ENCODE data around the gene SMYD4.
"Not testable (repeated sequence)": the region's sequence is repeated elsewhere in the genome, so short reads cannot be mapped to it uniquely, and the experiment has no call there.

The SMYD4 gene

DNA sequence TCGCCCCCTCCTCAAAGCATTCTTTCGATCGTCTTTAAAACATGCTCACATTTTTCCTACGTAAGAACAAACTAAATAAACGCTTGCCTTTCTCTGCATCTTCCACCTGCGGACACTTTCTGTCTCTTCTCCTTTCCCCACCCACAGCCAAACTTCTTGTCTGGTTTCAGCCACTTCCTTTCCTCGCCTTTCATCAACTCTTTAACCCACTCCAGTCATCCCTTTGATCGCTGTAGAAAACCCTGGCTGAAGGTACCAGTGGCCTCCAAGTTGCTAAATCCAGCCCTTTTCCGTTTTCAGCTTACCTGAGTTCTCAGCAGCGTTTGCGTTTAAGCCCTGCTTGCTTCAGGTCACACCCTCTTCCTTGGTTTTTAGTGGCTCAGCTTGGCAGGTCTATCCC is 586 bp upstream of the SMYD4 start:
- DNase-seq (ENCODE audit: low read depth), result no peak

DNA sequence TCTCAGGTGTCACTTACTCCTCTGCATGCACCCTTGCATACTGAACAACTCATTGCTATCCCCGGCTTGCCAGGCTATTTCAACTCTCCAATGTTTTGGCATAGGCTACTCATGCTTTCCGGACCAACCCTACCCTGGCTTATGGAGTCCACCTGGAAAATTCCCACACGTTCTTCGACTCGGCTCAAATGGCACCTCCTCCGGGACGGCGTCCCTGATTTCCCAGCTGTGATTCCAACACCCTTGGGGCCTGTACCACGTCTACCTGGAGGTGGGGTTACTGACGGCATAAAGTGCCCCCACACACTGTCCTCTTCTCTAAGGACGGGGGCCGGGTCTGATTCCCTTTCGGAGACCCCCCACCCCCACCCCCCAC is 498 bp downstream of the SMYD4 start:
- DNase-seq (ENCODE audit: low read depth), result no peak

DNA sequence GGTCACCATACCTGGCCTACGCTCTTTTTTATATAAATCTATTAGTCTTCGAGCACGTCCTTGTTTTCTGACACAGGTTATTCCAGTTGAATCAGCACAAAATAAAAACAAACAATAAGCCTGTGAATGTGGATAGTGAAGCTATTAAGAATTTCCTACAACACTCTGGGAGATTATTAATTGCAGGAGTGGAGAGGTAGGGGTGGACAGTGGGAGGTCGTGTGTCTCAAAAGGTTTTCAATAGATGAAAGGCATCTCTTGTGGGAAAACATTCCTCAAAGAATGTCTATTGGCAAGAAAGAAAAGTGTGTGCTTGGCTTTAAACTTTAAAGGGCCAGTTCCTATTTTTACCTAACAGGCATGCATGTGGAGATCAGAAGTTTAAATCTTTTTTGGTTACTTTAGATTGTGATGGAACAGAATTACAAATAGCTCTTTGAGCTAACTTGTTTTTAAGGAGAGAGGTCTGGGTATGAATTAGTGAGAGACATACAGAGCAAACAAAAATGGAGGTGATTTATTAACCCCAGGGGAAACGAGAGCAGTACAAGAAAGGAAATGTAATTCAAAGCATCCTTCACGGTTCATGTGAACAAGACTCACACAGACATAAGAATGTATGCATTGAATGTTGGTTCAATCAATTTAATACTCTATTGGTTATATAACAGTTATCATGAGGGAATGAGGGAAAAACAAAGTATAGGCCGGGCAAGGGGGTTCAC is 9.0 kb downstream of the SMYD4 start:
- no peak for DNase-seq (ENCODE audit: low read depth)

DNA sequence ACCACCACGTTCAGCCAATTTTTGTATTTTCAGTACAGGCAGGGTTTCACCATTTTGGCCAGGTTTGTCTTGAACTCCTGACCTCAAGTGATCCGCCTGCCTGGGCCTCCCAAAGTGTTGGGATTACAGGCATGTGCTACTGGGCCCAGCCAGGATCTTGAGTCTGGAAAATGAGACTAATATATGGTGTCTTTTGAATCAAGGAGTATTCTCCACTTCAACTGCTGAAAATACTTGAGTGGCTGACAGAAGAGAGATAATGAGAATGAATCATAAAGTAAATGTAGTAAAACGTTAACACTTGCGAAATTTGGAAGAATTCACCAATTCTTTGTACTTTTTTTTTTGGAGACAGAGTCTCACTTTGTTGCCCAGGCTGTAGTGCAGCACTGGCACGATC is 16.6 kb downstream of the SMYD4 start:
- DNase-seq (ENCODE audit: low read depth), result no peak

GRCh38 chr17:1810450-1811103 is 19.1 kb downstream of the SMYD4 start:
- DNase-seq (ENCODE audit: low read depth), result no peak

- not testable (repeated sequence) for DNase-seq (ENCODE audit: low read depth)
Observed at GRCh38 chr17:1809815-1810214, 19.9 kb downstream of the SMYD4 start.

- DNase-seq (ENCODE audit: low read depth), result no peak
Observed at GRCh38 chr17:1808644-1809043, 21.1 kb downstream of the SMYD4 start.

- DNase-seq (ENCODE audit: low read depth), result no peak
Observed at GRCh38 chr17:1807890-1808289, 21.8 kb downstream of the SMYD4 start.

DNA sequence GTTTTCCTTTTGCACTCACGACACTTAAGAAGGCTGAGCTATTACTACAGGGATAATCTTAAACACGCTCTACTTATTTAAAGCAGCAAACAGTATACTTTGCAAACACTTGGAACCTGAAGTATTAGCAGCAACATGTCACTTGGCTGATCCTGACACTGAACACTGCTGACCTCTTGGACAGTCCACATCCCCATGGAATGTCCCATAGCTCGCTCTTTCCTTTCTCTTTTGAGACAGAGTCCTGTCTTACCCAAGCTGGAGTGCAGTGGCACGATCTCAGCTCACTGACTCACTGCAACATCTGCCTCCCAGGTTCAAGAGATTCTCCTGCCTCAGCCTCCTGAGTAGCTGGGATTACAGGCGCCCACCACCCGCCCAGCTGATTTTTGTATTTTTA is 26.4 kb downstream of the SMYD4 start:
- no peak for DNase-seq (ENCODE audit: low read depth)

DNA sequence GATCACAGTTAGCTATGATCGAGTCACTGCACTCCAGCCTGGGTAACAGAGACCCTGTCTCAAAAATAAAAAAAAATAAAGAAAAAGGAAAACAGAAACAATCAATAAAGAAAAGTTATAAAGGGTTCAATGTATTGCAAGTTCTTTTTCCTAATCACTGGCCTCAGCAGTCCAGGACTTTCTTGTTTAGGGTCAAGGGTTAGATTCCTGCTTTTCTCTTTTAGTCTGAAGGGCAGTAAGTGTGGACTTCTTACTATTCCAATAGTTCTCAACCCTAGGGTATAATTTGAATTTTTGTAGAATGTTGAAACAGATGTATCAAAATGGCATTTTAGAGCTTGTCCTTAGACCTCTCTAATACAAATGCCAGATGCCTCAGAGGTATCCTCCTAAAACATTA is 27.3 kb downstream of the SMYD4 start:
- no peak for DNase-seq (ENCODE audit: low read depth)

GRCh38 chr17:1800712-1801111 is 29.0 kb downstream of the SMYD4 start:
- DNase-seq (ENCODE audit: low read depth), result no peak

- no peak for DNase-seq (ENCODE audit: low read depth)
Observed at GRCh38 chr17:1800240-1800639, 29.5 kb downstream of the SMYD4 start.

GRCh38 chr17:1797846-1798245 is 31.9 kb downstream of the SMYD4 start:
- DNase-seq (ENCODE audit: low read depth), result not testable (repeated sequence)

DNA sequence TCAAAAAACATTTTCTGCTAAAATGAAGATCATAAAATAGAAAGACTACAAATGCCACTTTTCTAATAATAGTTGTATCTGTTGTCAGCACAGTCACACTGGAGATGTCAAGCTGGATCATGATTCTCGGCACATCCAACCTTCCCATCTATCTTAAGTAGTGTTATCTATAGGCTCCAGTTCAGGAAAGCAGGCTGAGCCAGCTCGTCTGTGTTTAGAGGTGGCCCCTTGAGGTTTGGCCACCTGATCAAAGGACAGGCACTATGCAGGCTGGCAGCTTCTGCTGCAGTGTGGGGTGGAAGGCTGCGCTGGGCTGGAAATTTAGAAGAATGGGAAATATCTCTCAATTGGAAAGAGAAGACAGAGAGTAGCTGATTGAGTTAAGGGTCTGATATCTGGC is 32.4 kb downstream of the SMYD4 start:
- no peak for DNase-seq (ENCODE audit: low read depth)

DNA sequence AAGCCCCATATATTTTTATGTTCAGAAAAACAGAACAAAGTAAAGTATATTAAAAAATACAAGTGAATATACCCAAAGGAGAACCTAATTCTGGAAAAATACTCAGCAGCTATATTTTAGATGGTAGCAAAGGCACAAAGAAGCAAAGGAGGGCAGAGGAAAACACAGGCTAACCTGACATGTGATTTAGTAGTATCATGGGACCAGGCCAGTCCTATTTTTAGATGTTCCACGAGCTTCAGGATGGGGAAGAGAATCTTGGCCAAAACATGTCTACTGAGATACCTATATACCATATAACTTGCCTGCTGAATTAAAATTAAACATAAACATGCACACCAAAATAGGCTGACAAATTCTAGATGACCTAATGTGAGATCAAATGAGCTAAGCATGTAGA is 32.9 kb downstream of the SMYD4 start:
- DNase-seq (ENCODE audit: low read depth), result no peak

DNA sequence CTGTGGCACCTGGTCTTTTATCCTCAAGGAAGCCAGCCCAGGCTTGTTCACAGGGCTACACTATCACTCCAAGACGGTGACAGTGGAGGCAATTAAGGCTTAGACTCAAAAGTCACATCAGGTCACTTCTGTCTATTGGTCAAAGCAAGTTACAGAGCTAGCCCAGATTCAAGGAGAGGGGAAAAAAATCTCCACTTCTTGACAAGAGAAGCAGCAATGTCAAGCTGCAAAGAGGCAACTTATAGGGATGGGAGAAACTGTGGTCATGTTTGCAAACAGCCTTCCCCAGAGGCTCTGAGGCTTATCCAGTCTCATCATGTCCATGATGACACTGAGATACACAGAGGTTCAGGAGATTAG is 36.3 kb downstream of the SMYD4 start:
- no peak for DNase-seq (ENCODE audit: low read depth)

DNA sequence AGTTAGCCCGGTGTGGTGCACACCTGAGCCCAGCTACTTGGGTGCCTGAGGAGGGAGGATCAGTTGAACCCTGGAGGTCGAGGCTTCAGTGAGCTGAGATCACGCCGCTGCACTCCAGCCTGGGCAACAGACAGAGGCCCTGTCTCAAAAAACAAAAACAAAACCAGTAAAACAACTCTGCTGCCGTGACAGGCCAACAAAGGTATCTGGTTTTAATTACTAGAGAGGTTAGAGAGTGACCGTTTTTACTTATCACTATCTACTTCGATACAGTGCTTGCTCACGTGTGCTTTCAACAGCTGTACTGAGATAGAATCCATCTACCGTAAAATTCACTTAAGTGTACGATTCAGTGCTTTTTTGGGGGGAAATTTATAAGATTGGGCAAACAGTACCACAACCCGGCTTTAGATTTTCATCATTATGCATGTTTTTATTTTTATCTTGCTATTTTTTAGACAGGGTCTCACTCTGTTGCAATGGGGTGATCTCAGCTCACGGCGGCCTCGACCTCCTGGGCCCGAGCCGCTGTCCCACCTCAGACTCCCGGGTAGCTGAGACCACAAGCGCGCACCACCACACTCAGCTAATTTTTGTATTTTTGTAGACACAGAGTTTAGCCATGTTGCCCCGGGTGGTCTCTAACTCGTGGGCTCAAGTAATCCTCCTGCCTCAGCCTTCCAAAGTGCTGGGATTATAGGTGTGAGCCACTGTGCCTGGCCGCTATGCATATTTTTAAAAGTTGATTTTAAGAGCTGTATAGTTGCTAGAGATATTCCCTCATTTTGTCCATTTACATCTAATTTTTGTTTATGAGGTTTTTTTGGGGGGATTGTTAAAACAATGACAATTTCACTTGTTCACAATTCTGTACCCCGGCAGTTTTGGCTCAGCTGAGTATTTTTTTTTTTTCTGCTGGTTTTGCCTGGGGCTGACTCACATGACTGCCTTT is 36.9 kb downstream of the SMYD4 start:
- DNase-seq (ENCODE audit: low read depth), result no peak

- DNase-seq (ENCODE audit: low read depth), result no peak
Observed at GRCh38 chr17:1789936-1790335, 39.8 kb downstream of the SMYD4 start.

GRCh38 chr17:1787301-1787902 is 42.3 kb downstream of the SMYD4 start:
- DNase-seq (ENCODE audit: low read depth), result no peak

DNA sequence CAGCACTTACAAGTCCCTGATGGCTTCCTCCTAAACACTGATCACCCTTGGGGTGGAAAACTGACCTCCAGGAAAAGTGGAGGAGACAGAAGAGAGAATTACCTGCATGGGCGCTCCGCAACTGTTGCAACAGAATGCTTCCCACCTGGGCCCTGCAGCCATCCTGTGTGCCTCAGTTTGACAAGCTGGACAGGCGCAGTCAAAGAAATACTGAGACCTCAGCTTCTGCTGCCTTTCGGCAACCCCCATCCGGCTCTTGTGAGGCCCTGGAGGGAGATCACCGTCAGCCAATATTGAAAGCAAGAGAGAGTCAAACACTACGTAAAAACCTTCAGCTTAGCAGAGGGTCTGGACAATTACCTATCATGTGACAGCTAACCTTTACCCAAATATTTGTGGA is 43.0 kb downstream of the SMYD4 start:
- no peak for DNase-seq (ENCODE audit: low read depth)

GRCh38 chr17:1785930-1786329 is 43.8 kb downstream of the SMYD4 start:
- DNase-seq (ENCODE audit: low read depth), result no peak

- DNase-seq (ENCODE audit: low read depth), result no peak
Observed at GRCh38 chr17:1783834-1784611, 45.7 kb downstream of the SMYD4 start.
